Panc1 (cell line): ENCODE measurements around the gene AKAP9. TPM values are rescaled to one million over a fixed set of nuclear protein-coding genes. Genes with fewer than 3 reads are reported as not detected.

Source experiments
- ATAC-seq: fragments of 200-7000 bp; cut with Tn5 transposase; 2 replicates; pipeline ENCODE4 v1.9.1; 2020; ENCODE audit warnings: mild to moderate bottlenecking, moderate library complexity
- BruUV-seq: library from RNA; stranded (reverse); fragments of 400-500 nt; replicated peaks from 2 replicates; lab custom pipeline; 2021; lab: Mats Ljungman, UMichigan
- CTCF ChIA-PET: fragments of 300-600 bp; sonication (Branson Sonifier 250); formaldehyde crosslinking; loops from one replicate; lab custom pipeline; 2022; ENCODE audit warnings: antibody characterized with exemption; lab: Charles Lee
- POLR2A ChIA-PET: fragments of 300-600 bp; sonication (Branson Sonifier 250); formaldehyde crosslinking; loops from one replicate; lab custom pipeline; 2022; ENCODE audit warnings: antibody characterized with exemption; lab: Charles Lee
- DNase-seq: peaks from one replicate; pipeline ENCODE4 v3.0.0-alpha.2; 2010; ENCODE audit warnings: low read depth, low spot score
- H3K27ac ChIP-seq: 2 replicates; pipeline ENCODE4 v1.5.1; 2011; ENCODE audit warnings: mild to moderate bottlenecking, low read length, inconsistent platforms
- H3K27me3 ChIP-seq: fragments of 200-500 bp; sonication (Bioruptor generic); 2 replicates; pipeline ENCODE4 v1.6.0; 2014; ENCODE audit warnings: low read length, inconsistent platforms; ENCODE audit not compliant: control insufficient read depth, insufficient read depth
- H3K36me3 ChIP-seq: fragments of 200-500 bp; sonication (Bioruptor generic); 2 replicates; pipeline ENCODE4 v1.5.1; 2014; ENCODE audit warnings: inconsistent platforms, mild to moderate bottlenecking, low read length, moderate library complexity; ENCODE audit not compliant: control insufficient read depth, insufficient read depth
- H3K4me1 ChIP-seq: 2 replicates; pipeline ENCODE4 v1.5.1; 2011; ENCODE audit warnings: inconsistent platforms, mild to moderate bottlenecking, low read length, moderate library complexity; ENCODE audit not compliant: control insufficient read depth, insufficient read depth
- H3K4me3 ChIP-seq, 2 experiments: 2 replicates each; pipeline ENCODE4 v1.5.1; 2011 to 2012; ENCODE audit warnings: low read depth in 2 of 2, low read length in 2 of 2, mild to moderate bottlenecking in 2 of 2, inconsistent platforms in 1 of 2, moderate library complexity in 1 of 2
- H3K9me3 ChIP-seq: fragments of 200-500 bp; sonication (Bioruptor generic); 2 replicates; pipeline ENCODE4 v1.5.1; 2014; ENCODE audit warnings: low read depth, mild to moderate bottlenecking, inconsistent platforms, low read length, moderate library complexity; ENCODE audit not compliant: control insufficient read depth, insufficient read depth
- CTCF ChIP-seq: fragments of 450-650 bp; IDR thresholded peaks from 2 replicates; pipeline ENCODE4 v1.5.1; 2017; ENCODE audit warnings: mild to moderate bottlenecking
- POLR2AphosphoS5 ChIP-seq: IDR thresholded peaks from 2 replicates; pipeline ENCODE4 v1.6.1; 2012; ENCODE audit warnings: mild to moderate bottlenecking, low read depth, low read length, moderate library complexity
- REST ChIP-seq, 2 experiments: IDR thresholded peaks; 2 replicates each; pipeline ENCODE4 v1.6.1; 2011 to 2012; ENCODE audit warnings: low read depth in 2 of 2, control low read depth in 1 of 2, low read length in 1 of 2, mild to moderate bottlenecking in 1 of 2, moderate library complexity in 1 of 2; ENCODE audit not compliant: insufficient read depth in 1 of 2
- SIN3A ChIP-seq: IDR thresholded peaks from 2 replicates; pipeline ENCODE4 v1.6.1; 2012; ENCODE audit warnings: low read depth, mild to moderate bottlenecking, low read length, moderate library complexity, borderline replicate concordance; ENCODE audit not compliant: insufficient read depth
- TCF7L2 ChIP-seq: IDR thresholded peaks from 2 replicates; pipeline ENCODE4 v1.6.1; 2011; ENCODE audit warnings: mild to moderate bottlenecking, low read depth, low read length, inconsistent platforms
- in situ Hi-C: cut with HindIII; loops from 2 replicates; pipeline ENCODE4 v1.10.0; 2016; ENCODE audit warnings: low sequenced_read_pairs, low pct_unique_long_range_greater_than_20kb
- intact Hi-C: fragments of 100-400 bp; cut with micrococcal nuclease; formaldehyde crosslinking; loops from one replicate; pipeline ENCODE4 v1.10.0; 2022; ENCODE audit not compliant: unreplicated experiment
- total RNA-seq: library from RNA; stranded (reverse); gene quantifications from one replicate; pipeline ENCODE4 v1.2.1, GENCODE V29; 2021; ENCODE audit not compliant: unreplicated experiment

Gene AKAP9
- total RNA-seq, 1 experiment from 2014 or later = 31.6 TPM

- CTCF ChIA-PET = interaction anchor here (0.7 kb wide), 1 partner anchor 74 kb away, joined by 4 read pairs; no protein-coding TSS in a partner anchor
- in situ Hi-C loops = no loop called here
- Histone ChIP-seq H3K9me3 (no peaks in the 10 kb centered on the region), H3K27ac (no peak overlapping the region), H3K36me3 (peaks cover 3% of the 10 kb centered on the region; the same call in 1 of the 2 replicates), H3K27me3 (no peaks in the 10 kb centered on the region), H3K4me1 (no peaks in the 10 kb centered on the region), H3K4me3 (no peak overlapping the region)
- BruUV-seq = no TSS peak
- POLR2A ChIA-PET = interaction anchor here (0.6 kb wide), 1 partner anchor 73 kb away, joined by 3 read pairs; no protein-coding TSS in a partner anchor
- intact Hi-C loops = no loop called here
- ATAC-seq (no peak), DNase-seq (no peak)
- TF ChIP-seq TCF7L2 (no peak), REST (IDR thresholded peaks at IDR 0.05; ENCODE audit: insufficient read depth in 1 of 2, low read depth in 2 of 2, low read length in 1 of 2) (no peak), SIN3A (no peak), CTCF (no peak), POLR2AphosphoS5 (no peak)
These were observed 104.3 kb downstream of the AKAP9 start for GRCh38 chr7:92044940-92045339.

GRCh38 chr7:92051655-92052054 is 111.0 kb downstream of the AKAP9 start:
- no peak for ATAC-seq
- H3K36me3 ChIP-seq = no peaks in the 10 kb centered on the region
- intact Hi-C loops = no loop called here
- no peaks in the 10 kb centered on the region for H3K9me3 ChIP-seq
- H3K27me3 ChIP-seq = no peaks in the 10 kb centered on the region
- H3K27ac ChIP-seq = no peak overlapping the region
- in situ Hi-C loops = no loop called here
- CTCF ChIA-PET = interaction anchor here (0.6 to 0.7 kb wide), 2 partner anchors 20 to 149 kb away, joined by 3 read pairs; no protein-coding TSS in a partner anchor
- TF ChIP-seq POLR2AphosphoS5 (no peak), SIN3A (no peak), TCF7L2 (no peak), CTCF (no peak), REST (IDR thresholded peaks at IDR 0.05; ENCODE audit: insufficient read depth in 1 of 2, low read depth in 2 of 2, low read length in 1 of 2) (no peak)
- H3K4me3 ChIP-seq = no peak overlapping the region
- no peak for DNase-seq
- POLR2A ChIA-PET = no interaction called here
- BruUV-seq = no TSS peak
- no peaks in the 10 kb centered on the region for H3K4me1 ChIP-seq
